ENCODE results near the gene B3GAT1.

DNA sequence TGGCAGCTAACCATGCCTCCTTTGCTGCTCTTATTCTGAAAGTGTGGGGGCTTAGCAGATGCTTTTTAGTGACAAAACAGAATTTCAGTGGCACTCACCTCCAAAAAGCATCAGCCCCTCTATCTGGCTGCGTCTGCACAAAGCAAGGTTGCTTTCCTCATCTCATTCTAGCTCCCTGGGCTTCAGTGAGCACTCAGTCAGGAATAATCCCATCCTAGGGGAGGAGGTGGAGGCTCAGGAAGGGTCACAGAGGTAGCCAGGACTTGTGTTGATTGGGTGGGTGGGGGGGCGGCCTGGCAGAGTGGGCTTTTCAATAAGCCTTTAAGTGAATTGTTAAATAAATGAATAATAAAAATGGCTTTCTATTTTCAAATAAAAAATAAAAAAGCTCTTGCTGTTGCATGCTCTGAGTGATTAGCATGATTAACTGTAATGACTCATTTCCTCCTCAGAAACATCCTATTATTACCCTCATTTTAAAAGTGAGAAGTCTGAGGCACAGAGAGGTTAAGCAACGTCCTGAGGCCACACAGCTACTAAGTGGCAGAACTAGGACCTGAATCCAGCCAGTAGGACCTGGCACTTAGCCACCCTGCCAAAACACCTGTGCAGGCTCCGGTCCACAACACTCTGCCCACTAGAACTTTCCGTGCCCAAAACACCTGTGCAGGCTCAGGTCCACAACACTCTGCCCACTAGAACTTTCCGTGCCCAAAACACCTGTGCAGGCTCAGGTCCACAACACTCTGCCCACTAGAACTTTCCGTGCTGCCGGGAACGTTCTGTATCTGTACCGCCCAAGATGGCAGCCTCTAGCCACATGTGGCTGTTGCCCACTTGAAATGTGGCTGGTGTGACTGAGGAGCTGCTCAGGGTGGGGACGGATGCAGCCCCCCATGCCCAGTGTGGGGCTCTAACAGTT lies 5.5 kb downstream of the B3GAT1 start:
- TF ChIP-seq EZH2 (IDR thresholded peaks at IDR 0.05; ENCODE audit: borderline replicate concordance, insufficient read depth, low read depth, low read length, poor library complexity, severe bottlenecking) = no peak
- TF ChIP-seq, protein P1, sequence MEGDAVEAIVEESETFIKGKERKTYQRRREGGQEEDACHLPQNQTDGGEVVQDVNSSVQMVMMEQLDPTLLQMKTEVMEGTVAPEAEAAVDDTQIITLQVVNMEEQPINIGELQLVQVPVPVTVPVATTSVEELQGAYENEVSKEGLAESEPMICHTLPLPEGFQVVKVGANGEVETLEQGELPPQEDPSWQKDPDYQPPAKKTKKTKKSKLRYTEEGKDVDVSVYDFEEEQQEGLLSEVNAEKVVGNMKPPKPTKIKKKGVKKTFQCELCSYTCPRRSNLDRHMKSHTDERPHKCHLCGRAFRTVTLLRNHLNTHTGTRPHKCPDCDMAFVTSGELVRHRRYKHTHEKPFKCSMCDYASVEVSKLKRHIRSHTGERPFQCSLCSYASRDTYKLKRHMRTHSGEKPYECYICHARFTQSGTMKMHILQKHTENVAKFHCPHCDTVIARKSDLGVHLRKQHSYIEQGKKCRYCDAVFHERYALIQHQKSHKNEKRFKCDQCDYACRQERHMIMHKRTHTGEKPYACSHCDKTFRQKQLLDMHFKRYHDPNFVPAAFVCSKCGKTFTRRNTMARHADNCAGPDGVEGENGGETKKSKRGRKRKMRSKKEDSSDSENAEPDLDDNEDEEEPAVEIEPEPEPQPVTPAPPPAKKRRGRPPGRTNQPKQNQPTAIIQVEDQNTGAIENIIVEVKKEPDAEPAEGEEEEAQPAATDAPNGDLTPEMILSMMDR (IDR thresholded peaks at IDR 0.05) = no peak

All from B cell (primary cell).